Upper lobe of left lung (tissue), 6 donors: Measurements from ENCODE around the gene ZNF117. TPM values are rescaled to one million over a fixed set of nuclear protein-coding genes. Genes with fewer than 3 reads are reported as not detected.
"Not testable (repeated sequence)": the region's sequence is repeated elsewhere in the genome, so short reads cannot be mapped to it uniquely, and the experiment has no call there.

Experiments used
- ATAC-seq, 2 donors: fragments of 200-7000 bp; cut with Tn5 transposase; one replicate each; pipeline ENCODE4 v1.9.1; 2022; ENCODE audit warnings: mild to moderate bottlenecking in 2 of 2, moderate library complexity in 2 of 2; ENCODE audit not compliant: low FRiP score in 2 of 2
- DNase-seq, 2 donors: peaks; one replicate each; pipeline ENCODE4 v3.0.0-alpha.2; 2019 to 2020
- H3K27ac ChIP-seq, 4 donors: fragments of 200-600 bp; sonication (generic); one replicate each; pipeline ENCODE4 v1.5.1; 2016 to 2019
- H3K27me3 ChIP-seq, 4 donors: fragments of 200-600 bp; sonication (generic); one replicate each; pipeline ENCODE4 v1.5.1; 2017 to 2019
- H3K36me3 ChIP-seq, 4 donors: fragments of 200-600 bp; sonication (generic); one replicate each; pipeline ENCODE4 v1.5.1; 2016 to 2019
- H3K4me1 ChIP-seq, 4 donors: fragments of 200-600 bp; sonication (generic); one replicate each; pipeline ENCODE4 v1.5.1; 2018 to 2019
- H3K4me3 ChIP-seq, 4 donors: fragments of 200-600 bp; sonication (generic); one replicate each; pipeline ENCODE4 v1.5.1; 2017 to 2019; ENCODE audit warnings: mild to moderate bottlenecking in 2 of 4, moderate library complexity in 1 of 4
- H3K9me3 ChIP-seq, 4 donors: fragments of 200-600 bp; sonication (generic); one replicate each; pipeline ENCODE4 v1.5.1; 2018 to 2019
- CTCF ChIP-seq, 6 experiments: fragments of 450-650 bp in 4 of 6; fragments of 200-600 bp in 2 of 6; sonication (generic) in 2 of 6; IDR thresholded peaks; one replicate each; pipeline ENCODE4 v1.5.1; 2016 to 2019; ENCODE audit warnings: antibody characterized with exemption in 6 of 6
- EP300 ChIP-seq, 4 donors: sonication (generic); formaldehyde crosslinking; IDR thresholded peaks; one replicate each; pipeline ENCODE4 v1.5.1; 2017; ENCODE audit warnings: antibody characterized with exemption in 4 of 4, control low read depth in 2 of 4
- POLR2A ChIP-seq, 4 donors: fragments of 450-650 bp; IDR thresholded peaks; one replicate each; pipeline ENCODE4 v1.5.1; 2016 to 2017; ENCODE audit warnings: antibody characterized with exemption in 4 of 4, mild to moderate bottlenecking in 2 of 4
- POLR2AphosphoS5 ChIP-seq, 2 donors: sonication (generic); formaldehyde crosslinking; IDR thresholded peaks; one replicate each; pipeline ENCODE4 v1.5.1; 2017; ENCODE audit warnings: antibody characterized with exemption in 2 of 2
- WGBS, 2 donors: methylation state at CpG; one replicate each; pipeline ENCODE4 v1.1.5; 2017 to 2018; 5-methylcytosine and 5-hydroxymethylcytosine counted together
- total RNA-seq, 6 donors: library from RNA; depleted of rRNA in 4 of 6; stranded (reverse); fragments of >200 nt in 4 of 6; gene quantifications; one replicate each; pipeline versions ENCODE4 v1.1.0 to v1.2.1, GENCODE V29; 2016 to 2021
- donor health status: DM: no; HTN: no; CAD: no; lungs with moderate emphysema.
- donor health status: DM: no; HTN: yes; CAD: no; lungs with severe emphysema.

The ZNF117 gene
- total RNA-seq, 6 donors from 2014 or later: 9.4 to 34.4 (median 10.4) TPM

GRCh38 chr7:64951250-64951848 lies 39.5 kb downstream of the ZNF117 start:
- H3K36me3 ChIP-seq: no peaks in the 10 kb centered on the region
- H3K27ac ChIP-seq: peak overlapping the region in 1 of 4 donors; percentile 23
- H3K27me3 ChIP-seq: peaks cover 0 to 13% (median 11%) of the 10 kb centered on the region in 4 donors
- DNase-seq: no peak
- WGBS, 2 donors: 6 to 7% methylated on average over 1 of the region's 1 CpG
- H3K4me3 ChIP-seq: no peak overlapping the region
- H3K4me1 ChIP-seq: peaks cover 7 to 21% (median 9%) of the 10 kb centered on the region in 4 donors
- peak; percentile 70 to 81 for ATAC-seq
- H3K9me3 ChIP-seq: no peaks in the 10 kb centered on the region
- TF ChIP-seq POLR2AphosphoS5 (IDR thresholded peaks at IDR 0.05) (no peak), CTCF (IDR thresholded peaks at IDR 0.05) (peak; percentile 68 to 91 (median 88))

- Histone ChIP-seq H3K27ac (peak overlapping the region in 1 of 4 donors; percentile 23), H3K27me3 (peaks cover 0 to 13% (median 11%) of the 10 kb centered on the region in 4 donors), H3K4me1 (peaks cover 7 to 21% (median 9%) of the 10 kb centered on the region in 4 donors)
- H3K4me3 ChIP-seq, H3K36me3 ChIP-seq, ATAC-seq, H3K9me3 ChIP-seq: not testable (repeated sequence)
- peak; percentile 35 to 79 for DNase-seq
- WGBS, 2 donors: 16 to 32% methylated on average over 8 to 9 of the region's 9 CpGs
These were observed 40.2 kb downstream of the ZNF117 start for GRCh38 chr7:64950673-64951072.

DNA sequence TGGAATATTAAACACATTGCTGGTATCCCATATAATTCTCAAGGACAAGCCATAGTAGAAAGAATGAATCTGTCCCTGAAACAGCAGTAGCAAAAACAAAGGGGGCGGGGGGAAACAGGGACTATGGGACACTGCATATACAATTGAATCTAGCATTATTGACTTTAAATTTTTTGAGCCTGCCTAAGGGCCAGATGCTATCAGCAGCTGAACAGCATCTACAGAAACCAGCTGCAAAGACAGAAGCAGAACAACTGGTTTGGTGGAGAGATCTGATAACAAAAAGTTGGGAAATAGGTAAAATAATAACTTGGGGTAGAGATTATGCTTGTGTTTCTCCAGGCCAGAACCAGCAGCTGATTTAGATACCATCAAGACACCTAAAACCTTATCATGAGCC lies 42.1 kb downstream of the ZNF117 start:
- peaks cover 7 to 21% (median 9%) of the 10 kb centered on the region in 4 donors for H3K4me1 ChIP-seq
- not testable (repeated sequence) for H3K27ac ChIP-seq, H3K36me3 ChIP-seq, H3K4me3 ChIP-seq, DNase-seq, ATAC-seq, H3K9me3 ChIP-seq
- WGBS, 2 donors: 95 to 100% methylated on average over 1 of the region's 1 CpG
- peaks cover 0 to 13% (median 11%) of the 10 kb centered on the region in 4 donors for H3K27me3 ChIP-seq

DNA sequence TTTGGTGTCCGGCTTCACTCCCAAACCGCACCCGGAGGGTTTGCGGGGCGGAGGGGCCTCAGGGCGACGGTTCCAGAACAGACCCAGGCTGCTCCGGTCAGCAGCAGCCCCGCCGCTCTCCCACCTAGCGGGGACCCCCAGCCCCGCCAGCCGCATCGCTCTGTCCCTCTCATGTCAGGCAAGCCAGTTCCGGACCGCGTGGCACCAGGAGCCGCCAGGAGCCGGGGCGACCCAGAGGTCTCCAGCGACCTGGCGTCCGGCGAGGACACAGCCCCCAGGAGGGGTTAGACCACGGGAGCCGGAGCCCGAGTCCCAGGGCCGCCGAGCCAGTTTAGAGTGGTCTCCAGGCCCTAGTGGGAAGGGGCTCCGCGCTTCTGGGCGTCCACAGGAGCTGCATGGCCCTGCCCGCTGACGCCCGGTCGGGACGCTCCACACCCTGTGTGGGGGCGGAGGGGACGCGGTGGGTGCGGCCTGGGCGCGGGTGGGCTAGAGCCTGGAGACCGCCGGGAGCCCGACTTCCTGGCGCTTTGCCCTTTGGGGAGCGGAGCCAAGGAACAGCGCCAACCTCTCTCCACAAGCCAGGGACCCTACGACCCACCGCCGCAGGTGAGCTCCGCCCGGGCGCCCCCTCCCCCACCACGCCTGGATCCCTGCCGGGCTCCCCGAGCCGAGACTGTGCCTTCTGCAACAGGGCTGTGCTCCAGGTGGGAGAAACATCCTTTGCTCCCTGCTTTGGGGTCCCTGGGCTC lies 43.4 kb downstream of the ZNF117 start:
- no peaks in the 10 kb centered on the region for H3K9me3 ChIP-seq
- TF ChIP-seq EP300 (IDR thresholded peaks at IDR 0.05) (no peak), POLR2A (IDR thresholded peaks at IDR 0.05) (no peak), CTCF (IDR thresholded peaks at IDR 0.05) (no peak), POLR2AphosphoS5 (IDR thresholded peaks at IDR 0.05) (no peak)
- ATAC-seq (peak; percentile 63 to 65), DNase-seq (peak in 1 of 2 donors; percentile 86)
- peak overlapping the region in 3 of 4 donors; percentile 39 to 52 (median 52) for H3K4me3 ChIP-seq
- WGBS, 2 donors: 2% methylated on average over 46 of the region's 59 CpGs; no CpG with 5 or more reads in 1 of the 2 donors
- peaks cover 7 to 21% (median 9%) of the 10 kb centered on the region in 4 donors for H3K4me1 ChIP-seq
- peaks cover 0 to 13% (median 11%) of the 10 kb centered on the region in 4 donors for H3K27me3 ChIP-seq
- H3K27ac ChIP-seq: no peak overlapping the region
- H3K36me3 ChIP-seq: no peaks in the 10 kb centered on the region

- peak in 1 of 2 donors; percentile 47 for ATAC-seq
- 44 to 51% methylated on average over 5 of the region's 5 CpGs for WGBS, 2 donors
These were observed 44.1 kb downstream of the ZNF117 start for GRCh38 chr7:64946772-64947171.

More at GRCh38 chr7:64946772-64947171, 44.1 kb downstream of the ZNF117 start:
- Histone ChIP-seq H3K9me3 (no peaks in the 10 kb centered on the region), H3K27ac (no peak overlapping the region), H3K27me3 (peaks cover 0 to 13% (median 11%) of the 10 kb centered on the region in 4 donors), H3K4me3 (peak overlapping the region in 3 of 4 donors; percentile 39 to 52 (median 52)), H3K36me3 (no peaks in the 10 kb centered on the region), H3K4me1 (peaks cover 7 to 21% (median 9%) of the 10 kb centered on the region in 4 donors)
- DNase-seq: peak; percentile 28 to 42
- TF ChIP-seq CTCF (IDR thresholded peaks at IDR 0.05) (no peak), POLR2A (IDR thresholded peaks at IDR 0.05) (no peak), EP300 (IDR thresholded peaks at IDR 0.05) (no peak), POLR2AphosphoS5 (IDR thresholded peaks at IDR 0.05) (no peak)
